Activated naive CD8-positive, alpha-beta T cell treated with anti-CD3 and anti-CD28 coated beads, Interleukin-2, amount 50 U/mL, for 16 hours (primary cell): ENCODE data around the gene RAPGEF2.

Experiments used
- DNase-seq: peaks from one replicate; pipeline ENCODE4 v3.0.0-alpha.2; 2020; ENCODE audit warnings: low read depth, low spot score

The RAPGEF2 gene

GRCh38 chr4:159278399-159278798, 175.5 kb downstream of the RAPGEF2 start:
- DNase-seq, result no peak

- no peak for DNase-seq
Measured at GRCh38 chr4:159279084-159279483, 176.2 kb downstream of the RAPGEF2 start.

GRCh38 chr4:159280442-159281172, 177.7 kb downstream of the RAPGEF2 start:
- no peak for DNase-seq

GRCh38 chr4:159281771-159282170, 178.9 kb downstream of the RAPGEF2 start:
- DNase-seq, result no peak

- DNase-seq, result no peak
Measured at GRCh38 chr4:159282329-159282728, 179.4 kb downstream of the RAPGEF2 start.

GRCh38 chr4:159282944-159283343, 180.1 kb downstream of the RAPGEF2 start:
- DNase-seq, result no peak

GRCh38 chr4:159283696-159284095, 180.8 kb downstream of the RAPGEF2 start:
- no peak for DNase-seq

- DNase-seq, result no peak
Measured at GRCh38 chr4:159284113-159284512, 181.2 kb downstream of the RAPGEF2 start.

GRCh38 chr4:159284733-159285132, 181.9 kb downstream of the RAPGEF2 start:
- no peak for DNase-seq

GRCh38 chr4:159287767-159288166, 184.9 kb downstream of the RAPGEF2 start:
- no peak for DNase-seq

- no peak for DNase-seq
Measured at GRCh38 chr4:159289682-159290081, 186.8 kb downstream of the RAPGEF2 start.

GRCh38 chr4:159290321-159291030, 187.6 kb downstream of the RAPGEF2 start:
- DNase-seq, result no peak

- no peak for DNase-seq
Measured at GRCh38 chr4:159291176-159291575, 188.3 kb downstream of the RAPGEF2 start.

- no peak for DNase-seq
Measured at GRCh38 chr4:159292137-159292896, 189.4 kb downstream of the RAPGEF2 start.

GRCh38 chr4:159293811-159294515, 191.1 kb downstream of the RAPGEF2 start:
- DNase-seq, result no peak

GRCh38 chr4:159296061-159296460, 193.2 kb downstream of the RAPGEF2 start:
- no peak for DNase-seq

GRCh38 chr4:159297091-159297490, 194.2 kb downstream of the RAPGEF2 start:
- DNase-seq, result no peak

GRCh38 chr4:159298502-159298901, 195.6 kb downstream of the RAPGEF2 start:
- no peak for DNase-seq

- no peak for DNase-seq
Measured at GRCh38 chr4:159303435-159303834, 200.6 kb downstream of the RAPGEF2 start.

GRCh38 chr4:159305129-159305528, 202.2 kb downstream of the RAPGEF2 start:
- no peak for DNase-seq

GRCh38 chr4:159307929-159308328, 205.1 kb downstream of the RAPGEF2 start:
- DNase-seq, result no peak
